ENCODE results near the gene DDX31. TPM values are rescaled to one million over a fixed set of nuclear protein-coding genes. Genes with fewer than 3 reads are reported as not detected.

DDX31 gene
- total RNA-seq, 1 experiment from 2014 or later = 25.8 TPM

- TF ChIP-seq REST (IDR thresholded peaks at IDR 0.05; ENCODE audit: low read depth) (no peak), EZH2phosphoT487 (IDR thresholded peaks at IDR 0.05; ENCODE audit: borderline replicate concordance) (no peak), TCF7L2 (IDR thresholded peaks at IDR 0.05; ENCODE audit: borderline replicate concordance, extremely low read depth, insufficient read depth, insufficient read length) (no peak)
- TF ChIP-seq, protein P1, sequence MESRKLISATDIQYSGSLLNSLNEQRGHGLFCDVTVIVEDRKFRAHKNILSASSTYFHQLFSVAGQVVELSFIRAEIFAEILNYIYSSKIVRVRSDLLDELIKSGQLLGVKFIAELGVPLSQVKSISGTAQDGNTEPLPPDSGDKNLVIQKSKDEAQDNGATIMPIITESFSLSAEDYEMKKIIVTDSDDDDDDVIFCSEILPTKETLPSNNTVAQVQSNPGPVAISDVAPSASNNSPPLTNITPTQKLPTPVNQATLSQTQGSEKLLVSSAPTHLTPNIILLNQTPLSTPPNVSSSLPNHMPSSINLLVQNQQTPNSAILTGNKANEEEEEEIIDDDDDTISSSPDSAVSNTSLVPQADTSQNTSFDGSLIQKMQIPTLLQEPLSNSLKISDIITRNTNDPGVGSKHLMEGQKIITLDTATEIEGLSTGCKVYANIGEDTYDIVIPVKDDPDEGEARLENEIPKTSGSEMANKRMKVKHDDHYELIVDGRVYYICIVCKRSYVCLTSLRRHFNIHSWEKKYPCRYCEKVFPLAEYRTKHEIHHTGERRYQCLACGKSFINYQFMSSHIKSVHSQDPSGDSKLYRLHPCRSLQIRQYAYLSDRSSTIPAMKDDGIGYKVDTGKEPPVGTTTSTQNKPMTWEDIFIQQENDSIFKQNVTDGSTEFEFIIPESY (IDR thresholded peaks at IDR 0.05; ENCODE audit: extremely low read depth, insufficient replicate concordance, low read length) = no peak
Measured at GRCh38 chr9:132616725-132617124, 53.1 kb downstream of the DDX31 start (continued).

- H2AFZ ChIP-seq (ENCODE audit: low read depth, low read length, poor library complexity, severe bottlenecking) = no peak overlapping the region
Measured at GRCh38 chr9:132615774-132616173, 54.0 kb downstream of the DDX31 start.

More at GRCh38 chr9:132615774-132616173, 54.0 kb downstream of the DDX31 start:
- CTCF ChIA-PET = no interaction called here
- POLR2A ChIA-PET = no interaction called here
- DNase-seq (ENCODE audit: low read depth, low spot score) (no peak), ATAC-seq (no peak)
- no peak overlapping the region for H3K27ac ChIP-seq (ENCODE audit: low read depth, low read length)
- H3K79me2 ChIP-seq (ENCODE audit: insufficient read depth, low read length) = no peaks in the 10 kb centered on the region
- H3K4me2 ChIP-seq (ENCODE audit: low read length) = no peak overlapping the region
- peaks cover 54 to 73% of the 10 kb centered on the region in 2 experiments for H3K36me3 ChIP-seq (ENCODE audit: control insufficient read depth in 1 of 2, insufficient read depth in 2 of 2, low read length in 2 of 2)
- H3K9me2 ChIP-seq (ENCODE audit: insufficient read depth) = no peaks in the 10 kb centered on the region
- TF ChIP-seq CEBPB (IDR thresholded peaks at IDR 0.05; ENCODE audit: low read depth) (no peak), SIN3A (IDR thresholded peaks at IDR 0.05; ENCODE audit: low read depth) (no peak), RAD21 (IDR thresholded peaks at IDR 0.05; ENCODE audit: low read depth) (no peak)
- TF ChIP-seq, protein P1 (IDR thresholded peaks at IDR 0.05; ENCODE audit: extremely low read depth, insufficient replicate concordance, low read length) = no peak
- no peaks in the 10 kb centered on the region for H4K20me1 ChIP-seq (ENCODE audit: insufficient read depth)
- H3K4me1 ChIP-seq (ENCODE audit: control insufficient read depth in 1 of 2, insufficient read depth in 2 of 2, low read length in 2 of 2) = no peaks in the 10 kb centered on the region
- no peaks in the 10 kb centered on the region for H3K27me3 ChIP-seq (ENCODE audit: insufficient read depth, low read length)
- H3K9me3 ChIP-seq (ENCODE audit: control insufficient read depth in 1 of 2, insufficient read depth in 1 of 2, low read depth in 1 of 2, low read length in 2 of 2) = no peaks in the 10 kb centered on the region
- H3K9ac ChIP-seq (ENCODE audit: low read length) = no peak overlapping the region
- H3K4me3 ChIP-seq (replicated peaks in 1 of 2; ENCODE audit: low read depth in 1 of 2, low read length in 2 of 2) = no peak overlapping the region
- RAD21 ChIA-PET (ENCODE audit: low non-redundant PET in 1 of 2, low total read pairs in 2 of 2, uncharacterized antibody in 2 of 2, unreplicated experiment in 2 of 2) = no interaction called here
- BruUV-seq (replicated peaks) = no TSS peak
- intact Hi-C loops (cut with micrococcal nuclease) = no loop called here
